Measurements from ENCODE around the gene NDUFAF2.

- no peak for TF ChIP-seq CTCF (IDR thresholded peaks at IDR 0.05)
- TF ChIP-seq POLR2A (IDR thresholded peaks at IDR 0.05) = no peak
These were observed 35.5 kb downstream of the NDUFAF2 start for GRCh38 chr5:60980511-60980910.

Measured in uterus (tissue), 2 donors.